Karpas-422 (cell line): ENCODE data around the gene TMED9. TPM values are rescaled to one million over a fixed set of nuclear protein-coding genes. Genes with fewer than 3 reads are reported as not detected.
"Not testable (repeated sequence)": the region's sequence is repeated elsewhere in the genome, so short reads cannot be mapped to it uniquely, and the experiment has no call there.

Experiments
- DNase-seq: peaks from one replicate; pipeline ENCODE4 v3.0.0-alpha.2; 2015
- H2AFZ ChIP-seq: fragments of 200-600 bp; sonication (generic); 2 replicates; pipeline ENCODE4 v1.6.1; 2014; ENCODE audit warnings: antibody characterized with exemption, low read length, mixed read lengths
- H3K27ac ChIP-seq: fragments of 200-600 bp; sonication (generic); 2 replicates; pipeline ENCODE4 v1.5.1; 2014; ENCODE audit warnings: mild to moderate bottlenecking, low read length, moderate library complexity
- H3K27me3 ChIP-seq: fragments of 200-600 bp; sonication (generic); 2 replicates; pipeline ENCODE4 v1.6.1; 2014; ENCODE audit warnings: low read length, mixed read lengths
- H3K36me3 ChIP-seq: fragments of 200-600 bp; sonication (generic); 2 replicates; pipeline ENCODE4 v1.6.1; 2014; ENCODE audit warnings: low read length, mixed read lengths; ENCODE audit not compliant: insufficient read depth
- H3K4me1 ChIP-seq: fragments of 200-600 bp; sonication (generic); 2 replicates; pipeline ENCODE4 v1.6.1; 2014; ENCODE audit warnings: mild to moderate bottlenecking, low read length, mixed read lengths
- H3K4me2 ChIP-seq: fragments of 200-600 bp; sonication (generic); 2 replicates; pipeline ENCODE4 v1.6.1; 2014; ENCODE audit warnings: low read length, low read depth, mild to moderate bottlenecking; ENCODE audit not compliant: poor library complexity, severe bottlenecking
- H3K4me3 ChIP-seq: fragments of 200-600 bp; sonication (generic); 2 replicates; pipeline ENCODE4 v1.5.1; 2014; ENCODE audit warnings: mild to moderate bottlenecking, antibody characterized with exemption, low read length, mixed read lengths
- H3K79me2 ChIP-seq: fragments of 200-600 bp; sonication (generic); 2 replicates; pipeline ENCODE4 v1.6.1; 2014; ENCODE audit warnings: mild to moderate bottlenecking, low read length, mixed read lengths
- H3K9ac ChIP-seq: fragments of 200-600 bp; sonication (generic); 2 replicates; pipeline ENCODE4 v1.6.0; 2014; ENCODE audit warnings: low read length
- H3K9me2 ChIP-seq: fragments of 200-600 bp; sonication (generic), shearing (Covaris generic); replicated peaks from 2 replicates; pipeline ENCODE4 v1.6.0; 2014; ENCODE audit warnings: mild to moderate bottlenecking, low read length, moderate library complexity; ENCODE audit not compliant: insufficient read depth
- H3K9me3 ChIP-seq: fragments of 300-700, 200-600 bp; sonication (generic); 2 replicates; pipeline ENCODE4 v1.6.1; 2014; ENCODE audit warnings: low read length, mixed read lengths
- H4K20me1 ChIP-seq: fragments of 200-600 bp; sonication (generic); 2 replicates; pipeline ENCODE4 v1.6.1; 2014; ENCODE audit warnings: mild to moderate bottlenecking, antibody characterized with exemption, low read length, low read depth; ENCODE audit not compliant: insufficient read depth
- total RNA-seq: library from RNA; depleted of rRNA; stranded (reverse); fragments of >200 nt; shearing (Covaris generic); gene quantifications from 2 replicates; pipeline ENCODE4 v1.2.3, GENCODE V29; 2014; ENCODE audit warnings: low replicate concordance; rRNA removed

Gene TMED9
- total RNA-seq, 1 experiment from 2014 or later, result 33.2 TPM

DNA sequence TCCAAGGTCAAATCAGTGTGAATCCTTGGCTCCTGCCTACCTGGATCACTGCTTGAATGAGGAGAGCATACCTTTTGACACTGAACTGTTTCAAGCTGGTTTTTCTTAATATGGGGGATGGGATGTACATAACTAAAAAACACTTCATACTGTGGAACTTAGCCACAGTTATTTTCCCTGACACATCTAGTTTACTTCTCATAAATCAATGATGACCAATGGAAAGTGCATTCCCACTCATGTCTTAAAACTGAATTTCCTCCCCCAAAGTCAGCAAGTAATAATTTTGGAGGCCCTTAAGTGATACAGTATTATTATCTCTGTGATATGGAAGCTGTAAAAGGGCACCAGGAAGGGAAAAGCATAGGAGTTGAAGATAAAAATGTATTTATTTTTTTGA lies 38.2 kb downstream of the TMED9 start:
- H2AFZ ChIP-seq, H3K27me3 ChIP-seq, H3K4me3 ChIP-seq, H3K4me2 ChIP-seq, H4K20me1 ChIP-seq, H3K9ac ChIP-seq, H3K27ac ChIP-seq, H3K36me3 ChIP-seq, H3K9me2 ChIP-seq, DNase-seq, H3K4me1 ChIP-seq, H3K9me3 ChIP-seq, H3K79me2 ChIP-seq: not testable (repeated sequence)

DNA sequence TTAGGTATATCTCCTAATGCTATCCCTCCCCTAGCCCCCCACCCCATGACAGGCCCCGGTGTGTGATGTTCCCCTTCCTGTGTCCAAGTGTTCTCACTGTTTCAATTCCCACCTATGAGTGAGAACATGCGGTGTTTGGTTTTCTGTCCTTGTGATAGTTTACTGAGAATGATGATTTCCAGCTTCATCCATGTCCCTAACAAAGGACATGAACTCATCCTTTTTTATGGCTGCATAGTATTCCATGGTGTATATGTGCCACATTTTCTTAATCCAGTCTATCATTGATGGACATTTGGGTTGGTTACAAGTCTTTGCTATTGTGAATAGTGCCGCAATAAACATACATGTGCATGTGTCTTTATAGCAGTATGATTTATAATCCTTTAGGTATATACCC lies 42.9 kb downstream of the TMED9 start:
- H3K4me1 ChIP-seq, H3K4me2 ChIP-seq, H2AFZ ChIP-seq, H3K4me3 ChIP-seq, H3K27me3 ChIP-seq, H3K9me3 ChIP-seq, H3K9ac ChIP-seq, H3K79me2 ChIP-seq, H4K20me1 ChIP-seq, H3K36me3 ChIP-seq, H3K27ac ChIP-seq, H3K9me2 ChIP-seq, DNase-seq: not testable (repeated sequence)

DNA sequence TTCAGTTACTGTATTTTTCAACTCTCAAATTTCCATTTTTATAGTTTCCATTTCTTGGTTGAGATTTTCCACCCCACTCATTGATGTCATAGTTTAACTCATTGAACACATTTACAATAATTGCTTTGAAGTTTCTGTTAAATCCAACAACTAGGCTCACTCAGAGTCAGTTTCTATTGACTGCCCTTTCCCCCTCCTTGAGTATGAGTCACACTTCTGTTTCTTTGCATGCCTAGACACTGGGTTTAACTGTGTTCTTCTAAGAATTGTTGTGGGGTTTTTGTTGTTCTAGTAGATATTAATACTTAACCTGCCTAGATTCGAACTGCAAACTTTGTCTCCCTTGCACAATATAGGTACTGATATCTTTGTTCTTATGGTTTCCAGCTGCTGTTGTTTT lies 53.5 kb downstream of the TMED9 start:
- not testable (repeated sequence) for H2AFZ ChIP-seq, H3K4me2 ChIP-seq, DNase-seq, H3K4me3 ChIP-seq, H3K36me3 ChIP-seq, H3K4me1 ChIP-seq, H3K27ac ChIP-seq, H3K27me3 ChIP-seq, H3K79me2 ChIP-seq, H3K9ac ChIP-seq, H3K9me2 ChIP-seq, H3K9me3 ChIP-seq, H4K20me1 ChIP-seq

Other genes with a start within 250 kb of the TMED9 start
- gene LMAN2, start 240.5 kb upstream of the TMED9 start, total RNA-seq, result 116 and 256 TPM in 2 replicates
- gene RGS14, start 234.3 kb upstream of the TMED9 start, total RNA-seq, result 22.6 and 70.8 TPM in 2 replicates
- not detected in 2 replicates for gene SLC34A1, start 207.8 kb upstream of the TMED9 start, total RNA-seq
- gene PFN3, start 191.5 kb upstream of the TMED9 start, total RNA-seq, result not detected in 2 replicates
- gene F12, start 182.6 kb upstream of the TMED9 start, total RNA-seq, result 6.0 and 6.5 TPM in 2 replicates
- 45.5 and 79.1 TPM in 2 replicates for gene GRK6, start 165.5 kb upstream of the TMED9 start, total RNA-seq
- gene PRR7, start 145.4 kb upstream of the TMED9 start, total RNA-seq, result 26.8 and 59.4 TPM in 2 replicates
- 29.1 and 72.7 TPM in 2 replicates for gene DBN1, start 118.6 kb upstream of the TMED9 start, total RNA-seq
- gene PDLIM7, start 94.6 kb upstream of the TMED9 start, total RNA-seq, result 53.6 and 138 TPM in 2 replicates
- 138 and 188 TPM in 2 replicates for gene DOK3, start 82.4 kb upstream of the TMED9 start, total RNA-seq
- gene DDX41, start 75.2 kb upstream of the TMED9 start, total RNA-seq, result 104 and 195 TPM in 2 replicates
- 48.3 and 59.6 TPM in 2 replicates for gene FAM193B, start 37.6 kb upstream of the TMED9 start, total RNA-seq
- 24.8 and 42.2 TPM in 2 replicates for gene B4GALT7, start 7.9 kb downstream of the TMED9 start, total RNA-seq
- 0.61 TPM in 1 of 2 replicates, not detected in the other for gene FAM153A, start 190.7 kb downstream of the TMED9 start, total RNA-seq